Stimulated activated CD4-positive, alpha-beta T cell treated with anti-CD3 and anti-CD28 coated beads, TNF-alpha, amount 100 ng/mL, for 1 hour (primary cell): ENCODE measurements around the gene LHX2.

Experiments used
- DNase-seq, 3 donors: peaks; one replicate each; pipeline ENCODE4 v3.0.0-alpha.2; 2020; ENCODE audit warnings: low read depth in 3 of 3, low spot score in 1 of 3

Gene LHX2

GRCh38 chr9:123998970-123999621 is 12.5 kb upstream of the LHX2 start:
- DNase-seq, result no peak

- no peak for DNase-seq
Observed at GRCh38 chr9:123999661-124000060, 11.9 kb upstream of the LHX2 start.

GRCh38 chr9:124000161-124000783 is 11.3 kb upstream of the LHX2 start:
- DNase-seq, result no peak

- no peak for DNase-seq
Observed at GRCh38 chr9:124000784-124001457, 10.6 kb upstream of the LHX2 start.

- DNase-seq, result no peak
Observed at GRCh38 chr9:124001458-124001799, 10.1 kb upstream of the LHX2 start.

GRCh38 chr9:124001866-124002525 is 9.6 kb upstream of the LHX2 start:
- no peak for DNase-seq

- no peak for DNase-seq
Observed at GRCh38 chr9:124003636-124004349, 7.8 kb upstream of the LHX2 start.

- DNase-seq, result no peak
Observed at GRCh38 chr9:124004593-124004992, 7.0 kb upstream of the LHX2 start.

- no peak for DNase-seq
Observed at GRCh38 chr9:124005029-124005771, 6.4 kb upstream of the LHX2 start.

- no peak for DNase-seq
Observed at GRCh38 chr9:124006448-124007361, 4.9 kb upstream of the LHX2 start.

- DNase-seq, result no peak
Observed at GRCh38 chr9:124007565-124008302, 3.8 kb upstream of the LHX2 start.

GRCh38 chr9:124008303-124008693 is 3.3 kb upstream of the LHX2 start:
- DNase-seq, result no peak

- no peak for DNase-seq
Observed at GRCh38 chr9:124008694-124009530, 2.7 kb upstream of the LHX2 start.

- no peak for DNase-seq
Observed at GRCh38 chr9:124009531-124010217, 1.9 kb upstream of the LHX2 start.

- no peak for DNase-seq
Observed at GRCh38 chr9:124010303-124010664, 1.3 kb upstream of the LHX2 start.

- DNase-seq, result no peak
Observed at GRCh38 chr9:124010665-124011321, 775 bp upstream of the LHX2 start.
